SK-N-SH (cell line): ENCODE results near the gene MT1H. TPM values are rescaled to one million over a fixed set of nuclear protein-coding genes. Genes with fewer than 3 reads are reported as not detected.
A peak's percentile ranks its signal among the peaks of the same experiment; 100 is the strongest.

Experiments used
- CTCF ChIA-PET: fragments of 300-600, 350-600 bp; formaldehyde crosslinking; extraction: SDS; loops from one replicate; lab custom pipeline; 2021; lab: Yijun Ruan, JAX
- POLR2A ChIA-PET: fragments of 350-600 bp; sonication (Branson Sonifier 250); formaldehyde crosslinking; extraction: SDS; loops from one replicate; lab custom pipeline; 2020; ENCODE audit warnings: antibody characterized with exemption, inconsistent platforms; lab: Yijun Ruan, JAX
- DNase-seq: peaks from one replicate; pipeline ENCODE4 v3.0.0; 2012
- H2AFZ ChIP-seq: fragments of 200-600 bp; sonication (generic); 2 replicates; pipeline ENCODE4 v1.8.1; 2016; ENCODE audit warnings: antibody characterized with exemption, mild to moderate bottlenecking, low read depth
- H3F3A ChIP-seq: fragments of 200-600 bp; sonication (generic); replicated peaks from 2 replicates; pipeline ENCODE3; 2016; ENCODE audit warnings: antibody characterized with exemption, mild to moderate bottlenecking; ENCODE audit not compliant: insufficient read depth
- H3K27ac ChIP-seq, 2 experiments: fragments of 200-500 bp in 1 of 2; fragments of 200-600 bp in 1 of 2; sonication (Bioruptor generic) in 1 of 2; sonication (generic), shearing (Covaris generic) in 1 of 2; 2 replicates each; pipeline versions ENCODE4 v1.5.1 to v1.6.1; 2014 to 2016; ENCODE audit warnings: low read depth in 2 of 2, inconsistent platforms in 1 of 2, low read length in 1 of 2, mild to moderate bottlenecking in 1 of 2, mixed read lengths in 1 of 2
- H3K27me3 ChIP-seq: fragments of 200-600 bp; sonication (generic), shearing (Covaris generic); 2 replicates; pipeline ENCODE4 v1.6.1; 2016; ENCODE audit warnings: mixed run types; ENCODE audit not compliant: insufficient read depth
- H3K36me3 ChIP-seq, 2 experiments: fragments of 200-500 bp in 1 of 2; fragments of 200-600 bp in 1 of 2; sonication (Bioruptor generic) in 1 of 2; sonication (generic) in 1 of 2; replicated peaks in 1 of 2; 2 replicates each; pipeline versions ENCODE3 to v1.5.1; 2014 to 2016; ENCODE audit warnings: low read length in 1 of 2, mild to moderate bottlenecking in 1 of 2; ENCODE audit not compliant: insufficient read depth in 2 of 2, control insufficient read depth in 1 of 2
- H3K4me1 ChIP-seq, 2 experiments: fragments of 200-500 bp in 1 of 2; fragments of 200-600 bp in 1 of 2; sonication (Bioruptor generic) in 1 of 2; sonication (generic), shearing (Covaris generic) in 1 of 2; 2 replicates each; pipeline versions ENCODE4 v1.5.1 to v1.6.1; 2014 to 2016; ENCODE audit warnings: low read depth in 1 of 2, low read length in 1 of 2, mixed run types in 1 of 2; ENCODE audit not compliant: insufficient read depth in 2 of 2, control insufficient read depth in 1 of 2
- H3K4me2 ChIP-seq: fragments of 200-600 bp; sonication (generic), shearing (Covaris generic); 2 replicates; pipeline ENCODE4 v1.6.1; 2017; ENCODE audit warnings: mixed run types
- H3K4me3 ChIP-seq, 2 experiments: fragments of 200-500 bp in 1 of 2; fragments of 200-600 bp in 1 of 2; sonication (Bioruptor generic) in 1 of 2; sonication (generic), shearing (Covaris generic) in 1 of 2; 2 replicates each; pipeline versions ENCODE4 v1.5.1 to v1.8.1; 2014 to 2016; ENCODE audit warnings: low read depth in 2 of 2, inconsistent platforms in 1 of 2, low read length in 1 of 2, mild to moderate bottlenecking in 1 of 2, mixed read lengths in 1 of 2, moderate library complexity in 1 of 2
- H3K79me2 ChIP-seq: fragments of 200-600 bp; sonication (generic); 2 replicates; pipeline ENCODE4 v1.8.1; 2017; ENCODE audit warnings: mild to moderate bottlenecking; ENCODE audit not compliant: insufficient read depth
- H3K9ac ChIP-seq: fragments of 200-600 bp; sonication (generic); 2 replicates; pipeline ENCODE4 v1.6.1; 2017; ENCODE audit warnings: mixed run types
- H3K9me2 ChIP-seq: fragments of 200-600 bp; sonication (generic); 2 replicates; pipeline ENCODE4 v1.6.1; 2017; ENCODE audit warnings: mixed run types
- H3K9me3 ChIP-seq: fragments of 200-600 bp; sonication (generic); 2 replicates; pipeline ENCODE4 v1.6.1; 2017; ENCODE audit warnings: mixed run types, mild to moderate bottlenecking, moderate library complexity
- H4K20me1 ChIP-seq: fragments of 200-600 bp; sonication (generic); 2 replicates; pipeline ENCODE4 v1.6.1; 2017; ENCODE audit warnings: mild to moderate bottlenecking, mixed run types; ENCODE audit not compliant: insufficient read depth
- CHD2 ChIP-seq: fragments of 150-350 bp; IDR thresholded peaks from 2 replicates; pipeline ENCODE4 v1.6.1; 2018; ENCODE audit warnings: low read length; ENCODE audit not compliant: partially characterized antibody
- ELF1 ChIP-seq: IDR thresholded peaks from 2 replicates; pipeline ENCODE4 v1.4.0; 2012
- EP300 ChIP-seq, 2 experiments: IDR thresholded peaks; 2 replicates each; pipeline versions ENCODE4 v1.4.0 to v1.6.1; 2012; ENCODE audit warnings: borderline replicate concordance in 1 of 2, low read depth in 1 of 2, low read length in 1 of 2
- FOXJ3 ChIP-seq: sonication (generic); formaldehyde crosslinking; IDR thresholded peaks from 2 replicates; pipeline ENCODE4 v1.5.1; 2020; ENCODE audit warnings: mild to moderate bottlenecking, missing genetic modification reagents
- RCOR1 ChIP-seq: fragments of 150-350 bp; IDR thresholded peaks from 2 replicates; pipeline ENCODE4 v1.6.1; 2017; ENCODE audit warnings: antibody characterized with exemption, low read length
- RFX5 ChIP-seq: IDR thresholded peaks from 2 replicates; pipeline ENCODE4 v1.6.1; 2012; ENCODE audit warnings: mild to moderate bottlenecking, improper control_type of control experiment, low read length
- RXRA ChIP-seq: IDR thresholded peaks from 2 replicates; pipeline ENCODE4 v1.4.0; 2012; ENCODE audit warnings: low read depth, mild to moderate bottlenecking, borderline replicate concordance
- SMC3 ChIP-seq: IDR thresholded peaks from 2 replicates; pipeline ENCODE4 v1.6.1; 2012; ENCODE audit warnings: low read depth, low read length, improper control_type of control experiment
- TAF1 ChIP-seq: IDR thresholded peaks from 2 replicates; pipeline ENCODE4 v1.6.1; 2012; ENCODE audit warnings: low read depth, mild to moderate bottlenecking, low read length, moderate library complexity, borderline replicate concordance
- WGBS: methylation state at CpG from one replicate; pipeline ENCODE4 v1.1.6; 2017; ENCODE audit warnings: low lambda C conversion rate; 5-methylcytosine and 5-hydroxymethylcytosine counted together
- polyA plus RNA-seq, 3 experiments: library from polyadenylated mRNA; depleted of rRNA; stranded (reverse); fragments of >200 nt; gene quantifications; 2 replicates each; pipeline ENCODE4 v1.2.3, GENCODE V29; 2012
- TF ChIP-seq, protein P1 (sequence below): IDR thresholded peaks from 2 replicates; pipeline ENCODE4 v1.6.1; 2012; ENCODE audit warnings: mild to moderate bottlenecking, low read depth, low read length, moderate library complexity
- TF ChIP-seq, protein P2 (sequence below): IDR thresholded peaks from 2 replicates; pipeline ENCODE4 v1.4.0; 2012; ENCODE audit warnings: low read depth, borderline replicate concordance
- TF ChIP-seq, protein P3 (sequence below): fragments of 150-350 bp; IDR thresholded peaks from 2 replicates; pipeline ENCODE4 v1.6.1; 2017; ENCODE audit warnings: antibody characterized with exemption, low read length, low read depth, borderline replicate concordance

Gene MT1H
- polyA plus RNA-seq, 1 of the 3 experiments (the other 2 are of a cell fraction) = not detected

DNA sequence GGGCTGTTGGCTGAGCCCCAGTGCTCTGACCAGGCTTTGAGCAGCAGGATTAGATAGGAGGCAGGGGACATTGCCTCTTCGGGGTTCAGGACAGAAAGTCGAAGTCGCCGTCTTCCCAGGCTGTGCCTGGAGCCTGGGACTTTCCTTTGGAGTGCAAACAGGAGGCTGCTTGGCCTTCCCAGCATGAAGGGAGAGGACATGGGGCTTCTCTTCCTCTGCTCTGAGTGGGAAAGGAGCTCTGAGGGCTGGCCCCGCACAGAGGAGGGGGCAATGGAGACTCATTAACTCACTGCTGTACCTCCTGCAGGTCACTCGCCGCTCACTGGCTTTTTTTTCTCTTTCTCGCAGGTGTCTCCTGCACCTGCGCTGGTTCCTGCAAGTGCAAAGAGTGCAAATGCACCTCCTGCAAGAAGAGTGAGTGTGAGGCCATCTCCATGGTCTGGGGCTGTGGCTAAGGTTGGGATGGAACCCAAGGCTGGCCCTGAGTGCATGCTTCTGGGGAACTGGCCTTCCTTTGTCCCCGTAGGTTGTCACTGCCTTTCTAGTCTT lies 11.2 kb upstream of the MT1H start:
- Histone ChIP-seq H3K27me3 (peaks cover 16% of the 10 kb centered on the region; the same call in 1 of the 2 replicates), H3K4me1 (peaks cover 0 to 8% of the 10 kb centered on the region in 2 experiments; a peak in 1 of 4 replicates)
- TF ChIP-seq RXRA = no peak
- TF ChIP-seq, all 33 proteins: peak for 0
- Histone ChIP-seq H3K4me3 (peak overlapping the region; percentile 53 to 56; a peak in 3 of 4 replicates), H3K4me2 (peak overlapping the region; percentile 80), H3K27ac (no peak overlapping the region), H3K9me2 (no peaks in the 10 kb centered on the region), H4K20me1 (no peaks in the 10 kb centered on the region), H3K36me3 (no peaks in the 10 kb centered on the region), H3F3A (no peaks in the 10 kb centered on the region), H3K9me3 (no peaks in the 10 kb centered on the region), H3K9ac (no peak overlapping the region), H2AFZ (peak overlapping the region; percentile 63; the same call in 1 of the 2 replicates), H3K79me2 (no peaks in the 10 kb centered on the region)
- no peak for DNase-seq
- ChIA-PET CTCF (interaction anchor here (0.6 kb wide), 1 partner anchor 1316 kb away, joined by 3 read pairs; no protein-coding TSS in a partner anchor), POLR2A (no interaction called here)
- WGBS = 86% methylated on average over 10 of the region's 10 CpGs

DNA sequence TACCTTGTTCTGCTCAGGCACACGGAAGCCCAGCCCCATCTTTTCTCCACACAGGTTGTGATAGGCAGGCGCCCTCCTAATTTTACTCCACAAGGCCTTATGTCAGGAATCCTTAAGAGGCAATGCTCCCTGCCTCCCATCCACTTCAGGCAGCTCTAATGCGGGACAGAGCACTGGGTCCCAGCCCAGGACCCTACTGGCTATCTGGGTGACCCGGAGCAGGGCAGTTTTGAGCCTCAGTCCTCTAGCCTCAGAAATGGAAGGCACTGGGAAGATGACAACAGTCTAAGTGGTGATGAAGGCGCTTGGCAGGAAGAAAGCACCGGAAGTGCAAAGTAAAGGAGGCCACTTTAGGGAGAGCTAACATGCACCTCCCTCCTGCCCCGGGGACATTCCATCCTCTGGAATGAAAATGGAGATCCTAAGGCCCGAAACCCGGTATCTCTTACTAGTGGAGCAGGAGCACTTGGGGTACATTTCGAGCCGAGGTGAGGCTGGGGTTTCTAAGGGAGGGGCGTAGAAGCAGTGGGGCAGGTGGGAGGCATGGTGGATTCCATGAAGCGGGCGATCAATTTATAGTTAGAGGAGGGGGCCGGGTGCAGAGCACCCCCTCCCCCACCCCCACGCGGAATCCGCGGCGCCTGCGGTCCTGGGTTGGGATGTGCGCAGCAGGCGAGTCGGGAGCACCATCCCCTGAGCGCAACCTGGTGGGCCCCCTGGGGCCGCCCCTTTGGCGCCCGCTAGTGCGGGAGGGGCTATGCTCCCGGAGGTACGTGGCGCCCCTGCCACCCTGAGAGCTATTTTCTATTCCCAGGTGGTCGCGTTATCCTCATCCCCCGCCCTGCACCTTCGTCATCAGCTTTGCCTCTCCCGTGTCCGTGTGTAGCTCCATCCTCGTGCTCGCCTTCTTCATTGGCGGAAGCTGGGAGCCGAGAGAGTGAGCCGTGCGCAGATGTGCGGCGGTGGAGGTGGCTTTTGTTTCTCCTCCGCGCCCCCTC lies 7.0 kb upstream of the MT1H start:
- H3K27ac ChIP-seq = no peak overlapping the region
- H3K36me3 ChIP-seq = no peaks in the 10 kb centered on the region
- H3K4me3 ChIP-seq = no peak overlapping the region
- DNase-seq = no peak
- peaks cover 29% of the 10 kb centered on the region; the same call in 1 of the 2 replicates for H3K27me3 ChIP-seq
- no peak overlapping the region for H2AFZ ChIP-seq
- H3K4me2 ChIP-seq = no peak overlapping the region
- WGBS = 67% methylated on average over 36 of the region's 48 CpGs
- no peaks in the 10 kb centered on the region for H4K20me1 ChIP-seq
- no peaks in the 10 kb centered on the region for H3K9me3 ChIP-seq
- ChIA-PET POLR2A (no interaction called here), CTCF (interaction anchor here (2.2 kb wide), 1 partner anchor 62 kb away, joined by 5 read pairs; no protein-coding TSS in a partner anchor)
- peaks cover 0 to 6% of the 10 kb centered on the region in 2 experiments; a peak in 1 of 4 replicates for H3K4me1 ChIP-seq
- H3K9me2 ChIP-seq = no peaks in the 10 kb centered on the region
- H3K79me2 ChIP-seq = no peaks in the 10 kb centered on the region
- no peak overlapping the region for H3K9ac ChIP-seq
- TF ChIP-seq, protein P1, sequence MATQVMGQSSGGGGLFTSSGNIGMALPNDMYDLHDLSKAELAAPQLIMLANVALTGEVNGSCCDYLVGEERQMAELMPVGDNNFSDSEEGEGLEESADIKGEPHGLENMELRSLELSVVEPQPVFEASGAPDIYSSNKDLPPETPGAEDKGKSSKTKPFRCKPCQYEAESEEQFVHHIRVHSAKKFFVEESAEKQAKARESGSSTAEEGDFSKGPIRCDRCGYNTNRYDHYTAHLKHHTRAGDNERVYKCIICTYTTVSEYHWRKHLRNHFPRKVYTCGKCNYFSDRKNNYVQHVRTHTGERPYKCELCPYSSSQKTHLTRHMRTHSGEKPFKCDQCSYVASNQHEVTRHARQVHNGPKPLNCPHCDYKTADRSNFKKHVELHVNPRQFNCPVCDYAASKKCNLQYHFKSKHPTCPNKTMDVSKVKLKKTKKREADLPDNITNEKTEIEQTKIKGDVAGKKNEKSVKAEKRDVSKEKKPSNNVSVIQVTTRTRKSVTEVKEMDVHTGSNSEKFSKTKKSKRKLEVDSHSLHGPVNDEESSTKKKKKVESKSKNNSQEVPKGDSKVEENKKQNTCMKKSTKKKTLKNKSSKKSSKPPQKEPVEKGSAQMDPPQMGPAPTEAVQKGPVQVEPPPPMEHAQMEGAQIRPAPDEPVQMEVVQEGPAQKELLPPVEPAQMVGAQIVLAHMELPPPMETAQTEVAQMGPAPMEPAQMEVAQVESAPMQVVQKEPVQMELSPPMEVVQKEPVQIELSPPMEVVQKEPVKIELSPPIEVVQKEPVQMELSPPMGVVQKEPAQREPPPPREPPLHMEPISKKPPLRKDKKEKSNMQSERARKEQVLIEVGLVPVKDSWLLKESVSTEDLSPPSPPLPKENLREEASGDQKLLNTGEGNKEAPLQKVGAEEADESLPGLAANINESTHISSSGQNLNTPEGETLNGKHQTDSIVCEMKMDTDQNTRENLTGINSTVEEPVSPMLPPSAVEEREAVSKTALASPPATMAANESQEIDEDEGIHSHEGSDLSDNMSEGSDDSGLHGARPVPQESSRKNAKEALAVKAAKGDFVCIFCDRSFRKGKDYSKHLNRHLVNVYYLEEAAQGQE = no peak
- TF ChIP-seq RFX5 (no peak), ELF1 (no peak), SMC3 (no peak), EP300 (IDR thresholded peaks at IDR 0.05; ENCODE audit: borderline replicate concordance in 1 of 2, low read depth in 1 of 2, low read length in 1 of 2) (no peak), FOXJ3 (CRISPR knock-in tag) (no peak), TAF1 (no peak), RCOR1 (no peak), CHD2 (no peak)
- TF ChIP-seq, protein P2, sequence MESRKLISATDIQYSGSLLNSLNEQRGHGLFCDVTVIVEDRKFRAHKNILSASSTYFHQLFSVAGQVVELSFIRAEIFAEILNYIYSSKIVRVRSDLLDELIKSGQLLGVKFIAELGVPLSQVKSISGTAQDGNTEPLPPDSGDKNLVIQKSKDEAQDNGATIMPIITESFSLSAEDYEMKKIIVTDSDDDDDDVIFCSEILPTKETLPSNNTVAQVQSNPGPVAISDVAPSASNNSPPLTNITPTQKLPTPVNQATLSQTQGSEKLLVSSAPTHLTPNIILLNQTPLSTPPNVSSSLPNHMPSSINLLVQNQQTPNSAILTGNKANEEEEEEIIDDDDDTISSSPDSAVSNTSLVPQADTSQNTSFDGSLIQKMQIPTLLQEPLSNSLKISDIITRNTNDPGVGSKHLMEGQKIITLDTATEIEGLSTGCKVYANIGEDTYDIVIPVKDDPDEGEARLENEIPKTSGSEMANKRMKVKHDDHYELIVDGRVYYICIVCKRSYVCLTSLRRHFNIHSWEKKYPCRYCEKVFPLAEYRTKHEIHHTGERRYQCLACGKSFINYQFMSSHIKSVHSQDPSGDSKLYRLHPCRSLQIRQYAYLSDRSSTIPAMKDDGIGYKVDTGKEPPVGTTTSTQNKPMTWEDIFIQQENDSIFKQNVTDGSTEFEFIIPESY = no peak
- TF ChIP-seq, protein P3, sequence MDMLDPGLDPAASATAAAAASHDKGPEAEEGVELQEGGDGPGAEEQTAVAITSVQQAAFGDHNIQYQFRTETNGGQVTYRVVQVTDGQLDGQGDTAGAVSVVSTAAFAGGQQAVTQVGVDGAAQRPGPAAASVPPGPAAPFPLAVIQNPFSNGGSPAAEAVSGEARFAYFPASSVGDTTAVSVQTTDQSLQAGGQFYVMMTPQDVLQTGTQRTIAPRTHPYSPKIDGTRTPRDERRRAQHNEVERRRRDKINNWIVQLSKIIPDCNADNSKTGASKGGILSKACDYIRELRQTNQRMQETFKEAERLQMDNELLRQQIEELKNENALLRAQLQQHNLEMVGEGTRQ = no peak
- H3F3A ChIP-seq = no peaks in the 10 kb centered on the region
